Trophoblast cell (in vitro differentiated cells and primary cell): ENCODE results near the gene OLFM1.

ENCODE experiments used
- DNase-seq, 2 donors: peaks; one replicate each; pipeline ENCODE4 v3.0.0-alpha.2; 2016
- H2AFZ ChIP-seq: 2 replicates; pipeline ENCODE4 v1.6.1; 2013; ENCODE audit warnings: low read length, moderate library complexity, mild to moderate bottlenecking; ENCODE audit not compliant: insufficient read depth, poor library complexity
- H2AK5ac ChIP-seq: 2 replicates; pipeline ENCODE4 v1.6.1; 2013; ENCODE audit warnings: mild to moderate bottlenecking, low read length
- H2BK120ac ChIP-seq: 2 replicates; pipeline ENCODE4 v1.6.1; 2013; ENCODE audit warnings: low read length, mild to moderate bottlenecking, moderate library complexity; ENCODE audit not compliant: insufficient read depth, poor library complexity
- H2BK12ac ChIP-seq: 2 replicates; pipeline ENCODE4 v1.6.1; 2013; ENCODE audit warnings: mild to moderate bottlenecking, low read length, moderate library complexity
- H2BK5ac ChIP-seq: 2 replicates; pipeline ENCODE4 v1.6.1; 2013; ENCODE audit warnings: low read length, low read depth, moderate library complexity, mild to moderate bottlenecking; ENCODE audit not compliant: poor library complexity
- H3K14ac ChIP-seq: 2 replicates; pipeline ENCODE4 v1.6.1; 2013; ENCODE audit warnings: mild to moderate bottlenecking, low read length
- H3K18ac ChIP-seq: 2 replicates; pipeline ENCODE4 v1.6.1; 2013; ENCODE audit warnings: mild to moderate bottlenecking, low read length
- H3K23ac ChIP-seq: 2 replicates; pipeline ENCODE4 v1.6.1; 2013; ENCODE audit warnings: low read length
- H3K27ac ChIP-seq: 2 replicates; pipeline ENCODE4 v1.5.1; 2013; ENCODE audit warnings: low read depth, mild to moderate bottlenecking, inconsistent platforms, low read length, moderate library complexity
- H3K27me3 ChIP-seq: 2 replicates; pipeline ENCODE4 v1.6.1; 2013; ENCODE audit warnings: inconsistent platforms, mild to moderate bottlenecking, low read length, moderate library complexity; ENCODE audit not compliant: insufficient read depth
- H3K36me3 ChIP-seq, 2 experiments: 1 replicate in 1 of 2; 2 replicates in 1 of 2; pipeline ENCODE4 v1.6.1; 2013; ENCODE audit warnings: low read length in 2 of 2, mild to moderate bottlenecking in 2 of 2, moderate library complexity in 1 of 2; ENCODE audit not compliant: insufficient read depth in 2 of 2, control insufficient read depth in 1 of 2
- H3K4ac ChIP-seq: 2 replicates; pipeline ENCODE4 v1.6.1; 2013; ENCODE audit warnings: low read depth, mild to moderate bottlenecking, low read length, moderate library complexity
- H3K4me1 ChIP-seq, 2 experiments: 1 replicate in 1 of 2; 2 replicates in 1 of 2; pipeline ENCODE4 v1.6.1; 2013; ENCODE audit warnings: low read length in 2 of 2, mild to moderate bottlenecking in 2 of 2, moderate library complexity in 1 of 2; ENCODE audit not compliant: insufficient read depth in 2 of 2, control insufficient read depth in 1 of 2
- H3K4me2 ChIP-seq: 2 replicates; pipeline ENCODE4 v1.6.1; 2013; ENCODE audit warnings: inconsistent platforms, mild to moderate bottlenecking, low read length, moderate library complexity
- H3K4me3 ChIP-seq: 2 replicates; pipeline ENCODE4 v1.5.1; 2013; ENCODE audit warnings: mild to moderate bottlenecking, low read depth, low read length, inconsistent platforms
- H3K79me1 ChIP-seq: one replicate; pipeline ENCODE4 v1.6.1; 2013; ENCODE audit warnings: low read length
- H3K79me2 ChIP-seq: 2 replicates; pipeline ENCODE4 v1.6.1; 2013; ENCODE audit warnings: low read length, mild to moderate bottlenecking; ENCODE audit not compliant: control insufficient read depth, insufficient read depth, poor library complexity
- H3K9ac ChIP-seq: 2 replicates; pipeline ENCODE4 v1.6.1; 2013; ENCODE audit warnings: mild to moderate bottlenecking, low read length
- H3K9me3 ChIP-seq: 2 replicates; pipeline ENCODE4 v1.6.1; 2013; ENCODE audit warnings: low read depth, mild to moderate bottlenecking, control low read depth, inconsistent platforms, low read length; ENCODE audit not compliant: insufficient read depth
- H4K12ac ChIP-seq: 2 replicates; pipeline ENCODE4 v1.6.1; 2013; ENCODE audit warnings: low read depth, mild to moderate bottlenecking, low read length, moderate library complexity
- H4K8ac ChIP-seq: 2 replicates; pipeline ENCODE4 v1.6.1; 2013; ENCODE audit warnings: low read depth, mild to moderate bottlenecking, low read length, moderate library complexity
- H4K91ac ChIP-seq: one replicate; pipeline ENCODE4 v1.6.1; 2013; ENCODE audit warnings: low read depth, mild to moderate bottlenecking, low read length, moderate library complexity
- WGBS: extraction: QIAGEN DNeasy Blood & Tissue Kit; methylation state at CpG from one replicate; pipeline ENCODE4 v1.1.7; 2013; ENCODE audit warnings: missing lambda C conversion rate; ENCODE audit not compliant: insufficient read length, insufficient coverage; ENCODE audit errors: extremely low coverage; 5-methylcytosine and 5-hydroxymethylcytosine counted together

The OLFM1 gene

DNA sequence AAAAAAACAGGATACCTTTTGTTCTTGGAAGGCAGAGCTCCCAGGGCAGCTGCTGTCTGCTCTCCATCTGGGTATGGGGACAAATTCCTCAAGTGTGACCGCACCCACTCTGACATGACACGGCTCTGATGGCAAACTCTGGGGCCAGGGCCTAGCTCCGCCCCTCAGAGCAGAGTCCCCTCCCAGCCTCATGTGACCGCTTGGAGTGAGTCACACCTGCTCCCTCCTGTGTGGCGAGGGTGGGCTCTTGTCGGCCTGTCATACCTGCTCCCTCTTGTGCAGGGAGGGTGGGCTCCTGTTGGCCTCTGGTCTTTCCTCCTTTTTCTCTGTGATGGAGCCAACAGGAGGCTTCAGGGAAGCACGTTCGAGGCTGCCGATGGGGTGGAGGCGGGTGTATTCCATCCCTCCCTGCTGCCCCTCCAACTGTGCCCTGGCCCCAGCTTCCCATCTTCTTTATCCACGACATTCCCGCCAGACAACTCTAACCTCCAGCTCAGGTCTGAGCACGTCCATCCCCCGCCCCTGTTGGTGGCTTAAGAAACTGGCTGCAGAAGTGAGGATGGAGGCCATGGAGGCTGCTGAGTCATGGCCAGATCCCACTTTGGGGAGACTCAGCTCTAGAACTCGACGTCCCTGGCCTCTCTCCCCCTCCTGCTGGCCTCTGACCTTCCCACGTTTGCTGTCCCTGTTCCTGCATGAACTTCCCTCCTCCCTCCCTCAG lies 65.3 kb downstream of the OLFM1 start:
- no peak overlapping the region for H3K14ac ChIP-seq
- no peak overlapping the region for H4K91ac ChIP-seq
- H3K9ac ChIP-seq, result no peak overlapping the region
- no peak overlapping the region for H3K18ac ChIP-seq
- H3K4ac ChIP-seq, result no peak overlapping the region
- no peak overlapping the region for H2AK5ac ChIP-seq
- no peak overlapping the region for H3K23ac ChIP-seq
- H3K4me2 ChIP-seq, result no peak overlapping the region
- no peak overlapping the region for H4K12ac ChIP-seq
- H3K27ac ChIP-seq, result no peak overlapping the region
- no peaks in the 10 kb centered on the region for H3K79me1 ChIP-seq
- H3K4me1 ChIP-seq, result no peaks in the 10 kb centered on the region
- H2BK120ac ChIP-seq, result no peak overlapping the region
- H3K79me2 ChIP-seq, result no peaks in the 10 kb centered on the region
- no peaks in the 10 kb centered on the region for H3K36me3 ChIP-seq
- WGBS, result no CpG with 5 or more reads among the region's 17 CpGs
- H3K9me3 ChIP-seq, result peaks cover 17% of the 10 kb centered on the region
- H2BK12ac ChIP-seq, result no peak overlapping the region
- H4K8ac ChIP-seq, result no peak overlapping the region
- H2AFZ ChIP-seq, result no peak overlapping the region
- no peak overlapping the region for H2BK5ac ChIP-seq
- no peak overlapping the region for H3K4me3 ChIP-seq
- no peak for DNase-seq
- no peaks in the 10 kb centered on the region for H3K27me3 ChIP-seq

GRCh38 chr9:135154050-135154615 lies 66.7 kb downstream of the OLFM1 start:
- Histone ChIP-seq H3K36me3 (no peaks in the 10 kb centered on the region), H3K79me2 (no peaks in the 10 kb centered on the region), H3K14ac (no peak overlapping the region), H2BK12ac (no peak overlapping the region), H3K4ac (no peak overlapping the region), H2BK120ac (no peak overlapping the region), H4K12ac (no peak overlapping the region), H3K79me1 (no peaks in the 10 kb centered on the region), H3K9me3 (peaks cover 13% of the 10 kb centered on the region), H4K91ac (no peak overlapping the region), H3K4me2 (no peak overlapping the region), H2BK5ac (no peak overlapping the region), H2AK5ac (no peak overlapping the region), H3K27me3 (no peaks in the 10 kb centered on the region), H3K4me1 (no peaks in the 10 kb centered on the region), H3K18ac (no peak overlapping the region), H3K27ac (no peak overlapping the region), H4K8ac (no peak overlapping the region), H3K9ac (no peak overlapping the region), H3K23ac (no peak overlapping the region), H3K4me3 (no peak overlapping the region), H2AFZ (no peak overlapping the region)
- no peak for DNase-seq
- no CpG with 5 or more reads among the region's 11 CpGs for WGBS

- H3K18ac ChIP-seq, result no peak overlapping the region
- no peaks in the 10 kb centered on the region for H3K79me2 ChIP-seq
- peaks cover 10% of the 10 kb centered on the region for H3K9me3 ChIP-seq
- no peak overlapping the region for H4K91ac ChIP-seq
- no peak overlapping the region for H3K23ac ChIP-seq
- no peak overlapping the region for H3K27ac ChIP-seq
- H3K4me2 ChIP-seq, result no peak overlapping the region
- H3K4me3 ChIP-seq, result no peak overlapping the region
- H2BK5ac ChIP-seq, result no peak overlapping the region
- no peaks in the 10 kb centered on the region for H3K4me1 ChIP-seq
- no peak overlapping the region for H2AK5ac ChIP-seq
- no peaks in the 10 kb centered on the region for H3K79me1 ChIP-seq
- no peak for DNase-seq
- no peak overlapping the region for H2BK120ac ChIP-seq
- WGBS, result no CpG with 5 or more reads among the region's 6 CpGs
- no peaks in the 10 kb centered on the region for H3K27me3 ChIP-seq
- H3K36me3 ChIP-seq, result no peaks in the 10 kb centered on the region
- H2AFZ ChIP-seq, result no peak overlapping the region
- no peak overlapping the region for H3K9ac ChIP-seq
- no peak overlapping the region for H4K8ac ChIP-seq
- H3K4ac ChIP-seq, result no peak overlapping the region
- no peak overlapping the region for H3K14ac ChIP-seq
- no peak overlapping the region for H2BK12ac ChIP-seq
- no peak overlapping the region for H4K12ac ChIP-seq
Observed at GRCh38 chr9:135155396-135155795, 67.9 kb downstream of the OLFM1 start.

DNA sequence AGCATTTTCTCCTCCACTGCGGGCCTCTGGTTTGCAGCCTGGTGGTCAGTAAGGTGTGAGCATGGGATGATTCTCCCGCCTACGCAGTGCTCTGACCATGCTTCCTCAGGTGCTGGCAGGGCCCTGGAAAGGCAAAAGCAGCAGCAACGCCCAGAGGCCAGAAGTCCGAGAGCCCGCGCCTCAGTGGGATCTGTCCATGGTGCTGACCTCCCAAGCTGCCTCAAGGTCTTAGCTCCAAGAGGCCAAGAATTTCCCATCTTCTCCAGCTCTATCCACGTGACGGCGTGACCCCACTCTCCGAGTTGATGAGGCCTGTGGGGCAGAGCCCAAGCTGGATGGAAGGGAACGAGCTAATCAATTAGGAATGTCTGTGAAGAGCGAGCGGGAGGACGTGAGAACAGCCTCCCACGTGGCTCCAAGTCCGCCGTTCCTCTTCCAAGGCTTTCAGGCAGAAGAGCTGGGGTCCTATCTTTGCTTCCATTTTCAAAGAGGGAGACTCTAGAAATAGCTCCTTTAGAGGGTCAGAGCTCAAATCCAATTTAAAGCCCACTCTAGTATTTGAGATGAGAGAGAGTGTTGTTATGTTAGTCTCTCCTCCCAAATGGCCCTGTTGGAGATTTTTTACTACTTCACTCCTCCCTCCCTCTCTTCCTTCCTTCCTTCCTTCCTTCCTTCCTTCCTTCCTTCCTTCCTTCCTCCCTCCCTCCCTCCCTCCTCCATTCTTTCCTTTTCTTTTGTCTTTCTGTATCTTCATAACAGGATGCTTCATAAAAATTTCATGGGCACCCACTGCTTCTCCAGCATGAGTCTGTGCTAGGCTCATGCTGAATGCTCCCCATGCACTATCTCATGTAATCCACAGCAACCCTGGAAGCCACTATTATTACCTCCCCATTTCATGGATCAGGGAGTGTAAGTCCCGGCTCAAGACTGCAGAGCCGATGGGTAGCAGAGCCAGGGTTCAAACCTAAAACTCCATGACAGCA lies 69.3 kb downstream of the OLFM1 start:
- H4K91ac ChIP-seq, result no peak overlapping the region
- no peak overlapping the region for H3K23ac ChIP-seq
- no peak overlapping the region for H4K8ac ChIP-seq
- no peak overlapping the region for H3K9ac ChIP-seq
- H3K4me3 ChIP-seq, result no peak overlapping the region
- peak; percentile 28 to 68 for DNase-seq
- H3K4me2 ChIP-seq, result no peak overlapping the region
- no peak overlapping the region for H2BK120ac ChIP-seq
- H3K36me3 ChIP-seq, result no peaks in the 10 kb centered on the region
- H3K4ac ChIP-seq, result no peak overlapping the region
- no peak overlapping the region for H3K27ac ChIP-seq
- no peak overlapping the region for H2AFZ ChIP-seq
- no peaks in the 10 kb centered on the region for H3K79me2 ChIP-seq
- no peak overlapping the region for H2AK5ac ChIP-seq
- H4K12ac ChIP-seq, result no peak overlapping the region
- H2BK12ac ChIP-seq, result no peak overlapping the region
- no peak overlapping the region for H3K18ac ChIP-seq
- H3K9me3 ChIP-seq, result peaks cover 2% of the 10 kb centered on the region
- no peaks in the 10 kb centered on the region for H3K79me1 ChIP-seq
- no peak overlapping the region for H2BK5ac ChIP-seq
- no peaks in the 10 kb centered on the region for H3K4me1 ChIP-seq
- no peaks in the 10 kb centered on the region for H3K27me3 ChIP-seq
- WGBS, result no CpG with 5 or more reads among the region's 20 CpGs
- H3K14ac ChIP-seq, result no peak overlapping the region
